ENCODE data around the gene BAG1.
A peak's percentile ranks its signal among the peaks of the same experiment; 100 is the strongest.

The BAG1 gene

GRCh38 chr9:33264473-33265177 lies at the start of gene BAG1, which contains the start of gene CHMP5:
Gene BAG1 (minus strand): TSS chr9:33264708.
Gene CHMP5 (plus strand): TSS chr9:33265049. CDS start chr9:33265079, 30 bp downstream.
- peak; percentile 98 for DNase-seq

- no peak for DNase-seq
Measured at GRCh38 chr9:33311953-33312352, 47.4 kb upstream of the BAG1 start.

GRCh38 chr9:33310748-33311147 lies 46.2 kb upstream of the BAG1 start:
- no peak for DNase-seq

- DNase-seq = no peak
Measured at GRCh38 chr9:33309903-33310302, 45.4 kb upstream of the BAG1 start.

GRCh38 chr9:33307067-33307466 lies 42.6 kb upstream of the BAG1 start:
- no peak for DNase-seq

GRCh38 chr9:33306037-33306436 lies 41.5 kb upstream of the BAG1 start:
- no peak for DNase-seq

- DNase-seq = no peak
Measured at GRCh38 chr9:33304362-33304761, 39.9 kb upstream of the BAG1 start.

GRCh38 chr9:33300546-33300945 lies 36.0 kb upstream of the BAG1 start:
- DNase-seq = no peak

GRCh38 chr9:33297432-33297831 lies 32.9 kb upstream of the BAG1 start:
- DNase-seq = no peak

GRCh38 chr9:33295571-33295970 lies 31.1 kb upstream of the BAG1 start:
- no peak for DNase-seq

- no peak for DNase-seq
Measured at GRCh38 chr9:33294670-33295432, 30.3 kb upstream of the BAG1 start.

- no peak for DNase-seq
Measured at GRCh38 chr9:33293782-33294181, 29.3 kb upstream of the BAG1 start.

- DNase-seq = no peak
Measured at GRCh38 chr9:33291901-33292300, 27.4 kb upstream of the BAG1 start.

GRCh38 chr9:33291031-33291397 lies 26.5 kb upstream of the BAG1 start:
- no peak for DNase-seq

- peak; percentile 92 for DNase-seq
Measured at GRCh38 chr9:33290247-33291030, 25.9 kb upstream of the BAG1 start, which contains the start of gene NFX1. Gene NFX1 (plus strand): TSS chr9:33290516. CDS start chr9:33290573, 57 bp downstream.

GRCh38 chr9:33289936-33290246 lies 25.4 kb upstream of the BAG1 start:
- DNase-seq = no peak

GRCh38 chr9:33289496-33289895 lies 25.0 kb upstream of the BAG1 start:
- no peak for DNase-seq

- DNase-seq = no peak
Measured at GRCh38 chr9:33288828-33289483, 24.4 kb upstream of the BAG1 start.

- no peak for DNase-seq
Measured at GRCh38 chr9:33288235-33288634, 23.7 kb upstream of the BAG1 start.

GRCh38 chr9:33287087-33287490 lies 22.6 kb upstream of the BAG1 start:
- peak; percentile 25 for DNase-seq

- DNase-seq = no peak
Measured at GRCh38 chr9:33285502-33285901, 21.0 kb upstream of the BAG1 start.

GRCh38 chr9:33277484-33277883 lies 13.0 kb upstream of the BAG1 start:
- DNase-seq = no peak

- no peak for DNase-seq
Measured at GRCh38 chr9:33273972-33274328, 9.4 kb upstream of the BAG1 start.
